GM19193 (cell line): Measurements from ENCODE around the gene APBA2.

Experiments used
- POLR2A ChIP-seq: IDR thresholded peaks from 4 replicates; pipeline ENCODE4 v1.6.1; 2011; ENCODE audit not compliant: insufficient read depth, insufficient read length; ENCODE audit errors: extremely low read depth

The APBA2 gene

GRCh38 chr15:29135702-29136646, 250.2 kb downstream of the APBA2 start:
- no peak for TF ChIP-seq POLR2A

- TF ChIP-seq POLR2A: no peak
Measured at GRCh38 chr15:29138260-29138659, 252.5 kb downstream of the APBA2 start.

- TF ChIP-seq POLR2A: no peak
Measured at GRCh38 chr15:29139072-29139471, 253.3 kb downstream of the APBA2 start.

GRCh38 chr15:29139540-29140459, 254.0 kb downstream of the APBA2 start:
- no peak for TF ChIP-seq POLR2A

GRCh38 chr15:29140475-29141307, 254.9 kb downstream of the APBA2 start:
- no peak for TF ChIP-seq POLR2A

DNA sequence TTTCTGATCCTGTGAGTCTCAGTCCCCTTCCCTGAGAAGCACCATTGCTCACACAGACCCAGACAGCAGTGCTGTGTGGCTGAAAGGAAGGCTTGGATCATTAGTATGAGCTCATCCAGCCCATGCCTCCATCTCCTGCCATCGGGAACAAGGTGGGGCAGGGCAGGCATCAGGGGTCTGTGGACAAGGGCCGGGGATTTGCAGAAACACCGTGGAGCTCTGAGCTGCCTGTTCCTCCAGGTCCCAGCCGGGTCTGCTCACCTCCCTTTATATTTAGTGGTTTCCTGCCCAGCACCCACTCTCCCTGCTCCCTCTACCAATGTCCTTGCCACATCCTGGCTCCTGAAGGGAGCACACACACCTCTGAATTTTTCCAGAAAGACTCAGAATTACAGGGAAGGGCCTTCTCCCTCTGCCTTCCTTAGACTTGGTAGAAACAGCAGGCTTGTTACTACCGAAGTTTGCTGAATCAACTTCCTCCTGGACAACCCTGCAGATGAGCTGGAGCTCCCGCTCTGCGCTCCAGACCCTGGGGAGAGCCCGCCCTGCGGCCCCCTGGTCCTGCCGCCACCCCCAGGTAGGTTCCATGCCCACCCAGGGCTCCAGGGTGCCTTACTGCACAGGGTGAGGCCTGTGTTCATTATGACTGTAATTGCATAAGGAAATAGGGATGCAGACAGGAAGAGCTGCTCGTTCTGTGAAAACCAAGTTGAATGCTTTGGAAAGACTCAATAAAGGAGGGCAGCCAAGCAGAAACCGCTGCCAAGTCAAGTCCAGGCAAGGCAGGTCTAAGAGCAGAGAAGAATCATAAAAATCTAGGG, 255.7 kb downstream of the APBA2 start:
- TF ChIP-seq POLR2A: no peak

- TF ChIP-seq POLR2A: no peak
Measured at GRCh38 chr15:29142129-29142747, 256.5 kb downstream of the APBA2 start.

GRCh38 chr15:29143293-29143692, 257.5 kb downstream of the APBA2 start:
- no peak for TF ChIP-seq POLR2A

DNA sequence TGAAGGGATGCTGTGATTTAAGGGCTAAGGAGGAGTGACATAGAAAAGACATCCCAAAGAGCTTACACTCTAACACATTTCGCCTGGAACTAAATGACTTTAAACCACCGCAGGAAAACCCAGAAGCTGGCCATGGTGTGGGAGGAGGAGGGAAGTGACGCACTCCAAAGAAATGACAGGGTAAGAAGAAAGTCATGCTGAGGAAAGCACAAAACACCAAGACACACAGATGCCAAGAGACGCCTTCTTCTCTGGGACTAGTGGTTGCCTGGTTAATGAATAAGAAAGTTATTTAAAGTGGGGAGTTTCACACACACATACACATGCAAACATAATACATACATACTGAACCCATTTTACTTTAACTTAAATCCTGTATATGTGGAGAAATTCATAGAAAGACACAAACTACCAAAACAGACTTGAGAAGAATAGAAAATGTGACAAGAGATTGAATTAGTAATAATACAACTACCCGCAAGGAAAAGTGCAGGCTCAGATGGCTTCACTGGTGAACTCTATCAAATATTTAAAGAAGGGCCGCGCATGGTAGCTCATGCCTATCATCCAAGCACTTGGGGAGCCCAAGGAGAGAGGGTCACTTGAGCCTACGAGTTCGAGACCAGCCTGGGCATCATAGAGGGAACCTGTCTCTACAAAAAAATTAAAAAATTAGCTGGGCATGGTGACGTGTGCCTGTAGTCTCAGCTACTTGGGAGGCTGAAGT, 258.3 kb downstream of the APBA2 start:
- TF ChIP-seq POLR2A: no peak

DNA sequence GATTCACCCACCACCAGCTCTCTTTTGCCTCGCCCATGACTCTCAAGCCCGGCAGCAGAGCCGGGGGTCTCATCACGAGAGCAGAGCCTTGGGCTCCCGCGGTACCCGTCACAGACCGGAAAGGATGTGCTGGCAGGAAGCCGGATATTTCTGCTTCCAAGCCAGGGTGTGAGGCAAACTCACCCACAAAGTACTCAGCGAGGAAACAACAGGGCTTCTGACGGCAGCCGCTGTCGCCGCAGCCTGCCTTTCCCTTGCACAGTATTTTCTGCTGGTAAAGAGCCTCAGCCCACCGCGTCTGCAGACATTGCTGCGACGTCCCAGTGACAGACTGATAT, 263.9 kb downstream of the APBA2 start:
- TF ChIP-seq POLR2A: no peak

- no peak for TF ChIP-seq POLR2A
Measured at GRCh38 chr15:29150515-29151483, 265.0 kb downstream of the APBA2 start.

GRCh38 chr15:29151484-29151857, 265.7 kb downstream of the APBA2 start:
- no peak for TF ChIP-seq POLR2A
